Stimulated activated CD8-positive, alpha-beta memory T cell treated with anti-CD3 and anti-CD28 coated beads, Interleukin-12 subunit alpha, Interleukin-12 subunit beta, amount 100 ng/mL, for 24 hours (primary cell): Measurements from ENCODE around the gene MCM10.
"Not testable (repeated sequence)": the region's sequence is repeated elsewhere in the genome, so short reads cannot be mapped to it uniquely, and the experiment has no call there.

Experiments
- DNase-seq: peaks from one replicate; pipeline ENCODE4 v3.0.0-alpha.2; 2020; ENCODE audit errors: extremely low read depth

Gene MCM10

DNA sequence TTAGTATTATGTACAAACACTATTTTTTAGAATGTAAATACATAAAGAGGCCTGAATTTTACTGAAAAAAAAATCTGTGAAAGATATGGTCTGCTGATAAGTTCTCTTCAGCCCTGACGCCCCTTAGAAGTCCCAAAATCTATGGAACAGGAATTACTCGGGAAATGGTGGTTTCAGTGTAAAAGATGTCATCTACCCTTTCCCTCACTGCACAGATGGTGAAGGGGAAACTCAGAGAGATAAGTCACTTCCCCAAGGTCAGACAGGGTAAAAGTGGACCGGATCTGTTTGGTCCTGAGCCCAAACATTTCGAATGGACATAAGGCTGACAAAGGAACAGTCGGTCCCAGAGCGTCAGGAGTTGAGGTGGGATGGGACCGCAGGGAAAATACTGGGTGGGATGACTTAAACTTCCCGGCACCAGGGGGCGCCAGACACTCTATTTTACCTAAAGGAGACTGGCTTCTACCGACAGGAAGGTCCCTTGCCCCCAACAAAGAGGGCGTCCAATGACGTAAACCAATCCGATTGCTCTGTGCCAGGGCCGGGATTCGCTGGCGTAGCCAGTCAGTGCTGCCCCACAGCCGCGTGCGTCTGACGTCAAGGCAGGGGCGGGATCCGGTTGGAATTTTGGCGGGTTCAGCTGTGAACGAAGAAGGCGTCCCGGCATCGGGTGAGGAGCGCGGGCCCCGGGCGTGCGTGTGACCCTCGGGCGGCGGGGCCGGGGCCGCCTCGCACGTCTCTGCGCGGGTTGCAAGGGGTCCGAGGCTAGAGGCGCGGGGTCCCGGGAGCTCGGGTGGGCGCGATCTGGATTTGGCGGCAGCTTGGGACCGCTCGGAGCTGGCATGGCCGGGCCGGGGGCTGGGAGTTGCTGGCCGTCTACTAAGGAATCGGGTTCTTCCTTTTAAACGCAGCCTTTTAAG lies at the start of gene MCM10:
MCM10 (plus strand) TSS at position 625 of the 923 bp plus-strand sequence. CDS start 2,645 bp downstream, outside the sequence.
- DNase-seq: peak; percentile 93

GRCh38 chr10:13113544-13113943 lies 47.8 kb upstream of the MCM10 start:
- no peak for DNase-seq

DNA sequence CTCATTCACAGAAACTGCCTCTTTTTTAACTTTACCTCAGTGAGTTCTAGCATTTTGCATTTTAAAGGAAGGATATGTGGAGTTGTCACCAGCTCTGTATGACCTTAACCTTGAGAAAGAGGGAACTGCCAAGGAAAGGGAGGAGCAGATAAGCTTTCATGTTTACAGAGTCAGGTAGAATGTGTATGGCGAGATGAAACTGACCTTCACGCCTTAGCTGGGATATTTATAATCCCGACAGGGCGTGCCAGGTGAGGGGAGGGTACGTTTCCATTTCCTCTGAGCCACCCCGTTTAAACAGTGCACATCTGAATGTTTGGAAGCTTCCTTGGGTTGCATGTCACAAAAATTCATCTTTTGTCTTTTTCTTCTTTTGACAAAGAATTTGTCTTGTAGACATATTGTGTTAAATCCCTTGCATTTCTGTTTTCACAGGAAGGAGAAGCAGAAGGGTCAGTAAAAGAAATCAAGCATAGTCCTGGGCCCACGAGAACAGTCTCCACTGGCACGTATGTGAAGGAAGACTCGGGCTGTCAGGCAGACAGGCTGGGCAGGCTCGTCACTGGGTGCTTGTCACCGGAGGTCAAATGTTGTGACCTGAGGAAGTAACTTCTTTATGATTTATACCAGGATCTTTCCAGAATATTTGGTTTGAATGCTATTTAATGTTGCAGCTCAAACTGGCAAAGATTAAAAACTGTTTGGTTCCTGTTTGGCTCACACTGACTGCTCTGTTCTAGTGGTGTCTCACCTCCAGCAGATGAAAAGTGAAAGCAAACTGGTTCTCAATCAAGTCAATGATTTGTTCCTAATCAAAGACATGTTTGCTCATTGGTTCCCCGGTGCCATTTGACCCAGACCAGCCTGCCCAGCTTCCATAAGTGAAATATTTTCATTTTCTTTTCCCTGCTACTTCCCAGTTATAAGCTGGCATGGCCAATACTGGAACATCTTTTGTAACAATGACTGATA lies 45.2 kb upstream of the MCM10 start:
- no peak for DNase-seq

DNA sequence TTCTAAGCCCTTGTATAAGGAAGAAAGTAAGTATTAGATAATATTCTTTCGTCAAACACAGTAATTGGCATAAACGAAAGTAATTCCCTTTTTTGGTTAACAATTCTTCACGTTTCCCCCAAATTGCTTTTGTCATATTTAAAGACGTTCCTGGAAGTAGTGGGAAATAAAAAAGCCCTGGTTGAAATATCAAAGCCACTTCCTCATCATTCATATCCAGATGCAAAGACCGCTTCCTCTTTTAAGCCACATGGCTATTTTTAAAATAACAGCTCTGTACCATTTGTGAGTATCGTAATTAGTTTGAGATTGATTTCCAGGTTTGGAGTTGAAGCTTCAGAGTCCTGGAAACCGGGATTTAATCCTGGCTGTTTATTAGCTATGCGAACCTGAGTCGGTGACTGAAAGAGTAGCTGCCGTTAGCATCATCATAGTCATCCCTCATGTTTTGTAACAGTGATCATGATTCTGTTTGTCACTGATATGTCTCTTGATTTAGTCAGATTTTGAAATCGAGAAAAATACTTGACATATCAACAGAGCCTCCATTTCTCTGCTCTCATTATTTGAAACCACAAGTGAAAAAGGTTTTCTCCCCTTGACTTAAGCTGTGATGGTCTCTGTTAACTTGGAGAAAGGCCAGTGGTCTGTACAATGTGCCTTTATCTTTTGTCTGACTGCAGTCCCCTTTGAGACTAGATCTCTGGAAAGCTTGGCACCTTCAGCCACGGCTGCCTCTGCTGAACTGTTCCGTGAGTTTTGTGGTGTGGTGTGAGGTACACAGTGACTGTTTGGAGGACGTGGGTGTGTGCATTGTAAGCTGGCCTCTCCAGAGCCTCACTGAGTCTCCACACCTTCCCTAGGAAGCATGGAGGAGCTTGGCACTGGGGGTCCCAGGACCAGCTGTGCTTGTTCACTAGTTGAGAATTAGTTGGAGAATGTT lies 43.2 kb upstream of the MCM10 start:
- no peak for DNase-seq

- no peak for DNase-seq
Observed at GRCh38 chr10:13118784-13119410, 42.5 kb upstream of the MCM10 start.

DNA sequence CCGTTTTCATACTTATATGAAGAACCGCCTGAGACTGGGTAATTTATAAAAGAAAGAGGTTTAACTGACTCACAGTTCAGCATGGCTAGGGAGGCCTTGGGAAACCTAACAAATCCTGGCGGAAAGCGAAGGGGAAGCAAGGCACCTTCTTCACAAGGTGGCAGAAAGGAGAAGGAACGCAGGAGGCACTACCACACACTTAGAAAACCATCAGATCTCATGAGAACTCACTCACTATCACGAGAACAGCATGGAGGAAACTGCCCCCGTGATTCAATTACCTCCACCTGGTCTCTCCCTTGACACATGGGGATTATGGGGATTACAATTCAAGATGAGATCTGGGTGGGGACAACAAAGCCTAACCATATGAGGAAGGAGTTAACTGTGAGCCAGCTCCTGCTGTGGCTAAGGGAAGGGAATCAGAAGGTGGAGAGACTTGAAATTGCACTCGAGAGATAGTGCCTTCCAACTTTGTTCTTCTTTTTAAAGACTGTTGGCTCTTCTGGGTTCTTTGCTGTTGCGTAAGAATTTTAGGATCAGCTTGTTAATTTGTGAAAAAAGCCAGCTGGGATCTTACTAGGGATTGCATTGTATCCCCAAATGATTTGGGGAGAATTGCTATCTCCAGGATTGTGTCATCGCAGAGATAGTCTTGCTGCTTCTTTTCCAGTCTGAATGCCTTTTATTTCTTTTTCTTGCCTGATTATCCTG lies 40.4 kb upstream of the MCM10 start:
- no peak for DNase-seq

DNA sequence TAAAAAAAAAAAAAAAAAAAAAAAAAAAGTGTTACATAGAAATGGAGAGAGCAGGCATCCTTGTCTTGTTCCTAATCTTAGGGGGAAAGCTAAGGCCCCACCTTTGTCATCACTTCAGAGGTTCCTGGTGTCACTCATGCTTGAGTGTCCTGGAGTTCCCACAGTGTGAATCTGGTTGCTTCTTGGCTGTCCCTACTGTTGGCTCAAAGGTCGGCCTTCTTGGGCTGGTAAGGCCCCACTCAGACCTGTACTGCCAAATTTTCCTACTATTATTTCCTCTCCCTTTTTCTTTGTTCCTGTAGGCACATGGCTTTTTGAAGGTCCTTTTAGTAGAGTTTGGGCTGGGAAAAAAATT lies 39.9 kb upstream of the MCM10 start:
- no peak for DNase-seq

DNA sequence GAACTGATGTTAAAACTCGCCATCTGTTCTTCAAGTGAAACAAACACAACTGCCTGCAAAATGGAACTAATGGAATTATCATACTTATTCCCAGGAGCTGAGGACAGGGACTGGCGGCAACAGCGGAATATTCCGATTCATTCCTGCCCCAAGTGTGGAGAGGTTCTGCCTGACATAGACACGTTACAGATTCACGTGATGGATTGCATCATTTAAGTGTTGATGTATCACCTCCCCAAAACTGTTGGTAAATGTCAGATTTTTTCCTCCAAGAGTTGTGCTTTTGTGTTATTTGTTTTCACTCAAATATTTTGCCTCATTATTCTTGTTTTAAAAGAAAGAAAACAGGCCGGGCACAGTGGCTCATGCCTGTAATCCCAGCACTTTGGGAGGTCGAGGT lies 24.7 kb upstream of the MCM10 start:
- DNase-seq: no peak

DNA sequence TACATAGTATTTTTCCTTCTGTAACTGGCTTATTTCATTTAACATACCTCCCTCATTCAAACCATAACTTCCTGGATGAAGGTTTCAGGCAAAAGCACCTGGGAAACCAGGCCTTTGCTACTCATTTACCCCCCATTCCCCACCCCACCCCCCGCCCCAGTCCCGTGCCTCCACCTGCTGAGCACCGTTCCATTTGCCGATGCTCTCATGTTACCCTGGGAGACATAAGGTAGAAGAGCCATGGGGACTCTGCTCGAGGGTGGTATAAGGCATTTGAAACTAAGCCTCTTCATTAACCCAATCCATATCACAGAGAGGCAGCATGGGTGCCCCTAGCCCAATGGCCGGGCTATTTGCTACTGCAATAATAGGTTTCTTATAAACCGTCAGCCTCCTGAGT lies 22.2 kb upstream of the MCM10 start:
- DNase-seq: no peak

- no peak for DNase-seq
Observed at GRCh38 chr10:13139676-13140075, 21.7 kb upstream of the MCM10 start.

GRCh38 chr10:13140627-13141190 lies 20.6 kb upstream of the MCM10 start:
- no peak for DNase-seq

- DNase-seq: no peak
Observed at GRCh38 chr10:13143766-13144165, 17.6 kb upstream of the MCM10 start.

- no peak for DNase-seq
Observed at GRCh38 chr10:13144814-13145213, 16.5 kb upstream of the MCM10 start.

GRCh38 chr10:13146379-13146778 lies 15.0 kb upstream of the MCM10 start:
- no peak for DNase-seq

DNA sequence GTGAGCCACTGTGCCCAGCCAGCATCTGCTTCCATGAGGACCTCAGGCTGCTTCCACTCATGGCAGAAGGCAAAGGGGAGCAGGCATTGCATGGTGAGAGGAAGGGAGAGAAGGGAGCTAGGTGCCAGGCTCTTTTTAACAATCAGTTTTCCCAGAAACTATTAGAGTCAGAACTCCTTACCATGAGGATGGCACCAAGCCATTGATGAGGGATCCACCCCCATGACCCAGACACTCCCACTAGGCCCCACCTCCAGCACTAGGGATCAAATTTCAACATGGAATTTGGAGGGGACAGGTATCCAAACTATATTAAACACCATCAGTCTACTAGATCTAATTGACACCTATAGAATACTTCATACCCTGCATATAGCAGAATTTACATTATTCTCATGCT lies 14.2 kb upstream of the MCM10 start:
- DNase-seq: no peak

- no peak for DNase-seq
Observed at GRCh38 chr10:13152296-13152695, 9.1 kb upstream of the MCM10 start.

- not testable (repeated sequence) for DNase-seq
Observed at GRCh38 chr10:13155860-13156259, 5.5 kb upstream of the MCM10 start.

GRCh38 chr10:13158401-13158800 lies 3.0 kb upstream of the MCM10 start:
- DNase-seq: no peak

- no peak for DNase-seq
Observed at GRCh38 chr10:13161857-13162271, 506 bp downstream of the MCM10 start.

DNA sequence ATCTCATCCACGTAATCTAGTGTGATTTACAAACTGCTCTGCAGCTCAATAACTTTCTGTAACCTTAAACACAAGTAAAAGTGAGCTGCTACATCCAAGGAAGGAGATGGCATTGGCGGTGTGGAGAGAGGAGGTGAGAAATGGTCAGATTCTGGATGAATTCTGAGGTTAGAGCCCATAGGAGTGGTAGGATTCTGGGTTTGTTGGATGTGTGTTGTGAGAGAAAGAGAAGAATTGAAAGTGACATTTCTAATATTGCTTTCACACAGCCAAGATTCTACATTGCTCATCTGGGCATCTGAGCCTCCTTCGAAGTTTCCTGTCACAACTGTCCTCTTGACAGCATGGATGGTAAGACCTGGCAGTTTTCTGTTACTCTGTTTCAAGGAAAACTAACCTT lies 2.5 kb downstream of the MCM10 start:
- DNase-seq: no peak
